ENCODE measurements around the gene CELSR1. TPM values are rescaled to one million over a fixed set of nuclear protein-coding genes. Genes with fewer than 3 reads are reported as not detected.

The CELSR1 gene
- total and polyA plus RNA-seq, 5 experiments from 2014 or later, result 0.19 to 1.2 (median 0.66) TPM

DNA sequence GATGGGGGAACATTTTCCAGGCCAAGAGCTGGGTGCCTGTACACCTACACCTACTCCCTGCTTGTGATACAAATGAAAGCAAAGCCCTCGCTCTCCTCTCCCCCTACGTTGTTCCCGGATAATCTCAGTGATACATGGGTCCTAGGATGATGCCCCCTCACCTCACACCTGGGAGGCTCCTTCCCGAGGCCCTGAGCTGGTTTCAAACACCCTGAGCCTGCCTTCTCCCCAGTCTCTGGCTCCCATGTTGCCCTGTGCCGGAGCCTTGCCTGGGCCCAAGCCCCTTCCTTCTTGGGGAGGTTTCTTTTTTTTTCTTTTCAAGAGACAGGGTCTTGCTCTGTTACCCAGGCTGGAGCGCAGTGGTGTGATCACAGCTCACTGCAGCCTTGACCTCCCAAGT lies 178.7 kb downstream of the CELSR1 start:
- POLR2A ChIA-PET, result no interaction called here
- no peaks in the 10 kb centered on the region for H3K27me3 Mint-ChIP-seq
- peak overlapping the region in 3 of 10 donors; percentile 29 to 64 (median 48) for H3K27ac Mint-ChIP-seq
- H3K4me3 Mint-ChIP-seq, result no peak overlapping the region
- H3K9me3 Mint-ChIP-seq, result peaks cover 0 to 13% (median 6%) of the 10 kb centered on the region in 9 donors
- DNase-seq, result no peak
- peaks cover 0 to 9% (median 4%) of the 10 kb centered on the region in 4 donors for H3K4me1 Mint-ChIP-seq
- no peak for ATAC-seq
- peaks cover 0 to 17% (median 5%) of the 10 kb centered on the region in 3 donors for H3K36me3 Mint-ChIP-seq

GRCh38 chr22:46357711-46358520 lies 179.5 kb downstream of the CELSR1 start:
- no peak for ATAC-seq
- Mint-ChIP-seq H3K4me3 (no peak overlapping the region), H3K27ac (peak overlapping the region in 1 of 10 donors; percentile 64), H3K36me3 (peaks cover 0 to 23% (median 5%) of the 10 kb centered on the region in 3 donors), H3K4me1 (peaks cover 0 to 12% (median 4%) of the 10 kb centered on the region in 4 donors), H3K27me3 (no peaks in the 10 kb centered on the region), H3K9me3 (peaks cover 0 to 13% (median 6%) of the 10 kb centered on the region in 9 donors)
- DNase-seq, result no peak
- POLR2A ChIA-PET, result no interaction called here

DNA sequence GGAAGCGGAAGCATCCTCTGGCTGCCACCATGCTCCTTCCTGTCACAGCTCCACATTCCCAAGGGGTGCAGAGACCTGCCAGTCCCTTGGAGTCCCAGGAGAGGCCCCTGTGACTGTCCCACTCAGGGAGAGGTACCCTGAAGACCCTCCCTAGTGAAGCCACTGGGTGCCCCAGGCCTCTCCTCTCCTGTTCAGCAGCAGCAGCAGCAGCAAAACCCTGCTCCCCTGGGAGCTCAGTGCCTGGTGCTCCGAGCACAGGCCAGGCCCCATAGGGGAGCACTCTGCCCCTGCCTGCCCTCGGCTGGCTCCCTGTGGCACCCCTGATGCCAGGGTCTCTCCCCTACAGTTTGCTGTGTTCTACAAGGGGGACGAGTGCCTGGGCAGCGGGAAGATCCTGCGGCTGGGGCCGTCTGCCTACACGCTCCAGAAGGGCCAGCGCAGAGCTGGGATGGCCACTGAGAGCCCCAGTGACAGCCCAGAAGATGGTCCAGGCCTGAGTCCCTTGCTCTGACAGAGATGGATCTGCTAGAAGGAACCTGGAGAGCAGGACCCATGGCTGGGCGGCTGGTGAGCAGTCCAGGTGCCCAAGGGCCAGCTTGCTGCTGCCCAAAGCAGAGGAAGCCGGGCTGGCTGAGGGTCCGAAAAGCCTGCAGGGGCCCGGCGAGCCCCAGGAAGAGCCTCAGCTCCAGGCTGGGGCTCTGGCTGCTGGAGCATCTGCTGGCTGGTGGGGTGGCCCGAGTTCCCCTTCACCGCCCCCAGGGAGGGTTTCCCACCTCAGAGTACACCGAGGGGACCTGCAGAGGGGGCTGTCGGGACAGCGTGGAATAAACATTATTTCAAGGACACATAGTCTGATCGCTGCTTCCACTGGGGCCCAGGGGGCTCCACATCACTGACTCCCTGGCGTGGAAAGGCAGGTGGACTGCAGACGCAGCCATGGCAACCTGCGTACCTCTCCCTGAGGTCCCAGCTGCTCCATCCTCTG lies 180.6 kb downstream of the CELSR1 start:
- no peak for DNase-seq
- H3K9me3 Mint-ChIP-seq, result peaks cover 0 to 10% (median 6%) of the 10 kb centered on the region in 9 donors
- no peaks in the 10 kb centered on the region for H3K27me3 Mint-ChIP-seq
- peaks cover 0 to 10% (median 2%) of the 10 kb centered on the region in 4 donors for H3K4me1 Mint-ChIP-seq
- ATAC-seq, result no peak
- peaks cover 4 to 35% (median 5%) of the 10 kb centered on the region in 3 donors for H3K36me3 Mint-ChIP-seq
- H3K4me3 Mint-ChIP-seq, result no peak overlapping the region
- H3K27ac Mint-ChIP-seq, result no peak overlapping the region
- POLR2A ChIA-PET, result no interaction called here

DNA sequence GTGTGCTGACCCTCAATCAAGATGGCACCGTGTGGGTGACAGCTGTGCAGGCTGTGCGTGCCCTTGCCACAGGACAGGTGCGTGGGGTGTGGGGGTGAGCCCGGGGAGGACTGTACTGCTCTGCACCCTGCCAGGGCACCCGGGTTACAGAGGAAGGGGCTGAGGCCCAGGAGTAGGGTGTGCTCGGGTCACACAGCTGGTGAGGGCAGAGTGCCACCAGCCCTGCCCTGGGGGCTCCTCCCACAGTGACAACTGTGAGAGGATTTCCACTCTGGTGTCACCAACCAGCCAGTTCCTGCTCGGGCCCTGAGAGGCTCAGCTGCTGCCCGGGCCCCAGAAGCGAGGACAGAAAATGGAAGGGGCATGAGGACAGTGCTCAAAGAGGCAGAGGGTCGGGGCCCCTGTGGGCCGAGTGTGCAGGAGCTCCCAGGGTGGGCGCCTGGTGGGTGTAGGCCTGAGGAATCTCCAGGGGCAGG lies 181.4 kb downstream of the CELSR1 start:
- peaks cover 0 to 10% (median 2%) of the 10 kb centered on the region in 4 donors for H3K4me1 Mint-ChIP-seq
- H3K4me3 Mint-ChIP-seq, result no peak overlapping the region
- peaks cover 0 to 9% (median 6%) of the 10 kb centered on the region in 9 donors for H3K9me3 Mint-ChIP-seq
- H3K27me3 Mint-ChIP-seq, result no peaks in the 10 kb centered on the region
- H3K27ac Mint-ChIP-seq, result no peak overlapping the region
- DNase-seq (no peak), ATAC-seq (no peak)
- H3K36me3 Mint-ChIP-seq, result peaks cover 4 to 42% (median 5%) of the 10 kb centered on the region in 3 donors
- POLR2A ChIA-PET, result no interaction called here

- POLR2A ChIA-PET, result no interaction called here
- Mint-ChIP-seq H3K27ac (peak overlapping the region in 4 of 10 donors; percentile 2 to 48 (median 38)), H3K9me3 (peaks cover 0 to 8% (median 3%) of the 10 kb centered on the region in 9 donors), H3K4me1 (peaks cover 0 to 11% (median 2%) of the 10 kb centered on the region in 4 donors), H3K27me3 (no peaks in the 10 kb centered on the region), H3K4me3 (no peak overlapping the region), H3K36me3 (peaks cover 3 to 46% (median 6%) of the 10 kb centered on the region in 3 donors)
- DNase-seq (peak; percentile 16 to 75 (median 49)), ATAC-seq (peak; percentile 50 to 51)
These were observed 181.9 kb downstream of the CELSR1 start for GRCh38 chr22:46355369-46355995.

DNA sequence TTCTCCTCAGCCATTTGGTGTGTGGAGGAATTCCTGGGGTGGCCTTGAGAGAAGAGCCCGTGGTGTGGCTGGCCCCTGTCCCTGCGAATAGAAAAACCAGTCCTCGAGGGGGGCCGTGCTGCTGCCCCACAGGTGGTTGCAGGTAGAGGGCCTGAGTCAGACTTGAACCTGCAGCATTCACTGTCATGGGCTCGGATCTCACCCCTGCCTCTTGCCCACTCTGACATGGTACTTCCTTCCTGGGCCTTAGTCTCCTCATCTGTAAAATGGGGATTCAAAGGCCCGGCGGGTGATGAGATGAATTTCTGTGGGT lies 182.5 kb downstream of the CELSR1 start:
- peaks cover 0 to 51% (median 8%) of the 10 kb centered on the region in 3 donors for H3K36me3 Mint-ChIP-seq
- no peak overlapping the region for H3K27ac Mint-ChIP-seq

GRCh38 chr22:46354176-46354992 lies 183.0 kb downstream of the CELSR1 start:
- H3K36me3 Mint-ChIP-seq, result peaks cover 0 to 57% (median 11%) of the 10 kb centered on the region in 3 donors
- H3K27ac Mint-ChIP-seq, result no peak overlapping the region
- H3K4me3 Mint-ChIP-seq, result no peak overlapping the region
- peaks cover 0 to 9% (median 2%) of the 10 kb centered on the region in 4 donors for H3K4me1 Mint-ChIP-seq
- no peaks in the 10 kb centered on the region for H3K27me3 Mint-ChIP-seq
- no peaks in the 10 kb centered on the region for H3K9me3 Mint-ChIP-seq
- no peak for ATAC-seq
- DNase-seq, result no peak
- POLR2A ChIA-PET, result no interaction called here

More for the DNA sequence above, 182.5 kb downstream of the CELSR1 start:
- Mint-ChIP-seq H3K9me3 (peaks cover 0 to 2% (median 0%) of the 10 kb centered on the region in 9 donors), H3K4me1 (peaks cover 0 to 9% (median 2%) of the 10 kb centered on the region in 4 donors), H3K27me3 (no peaks in the 10 kb centered on the region), H3K4me3 (no peak overlapping the region)
- DNase-seq (no peak), ATAC-seq (no peak)
- POLR2A ChIA-PET, result no interaction called here

GRCh38 chr22:46353483-46354105 lies 183.8 kb downstream of the CELSR1 start:
- peaks cover 0 to 9% (median 2%) of the 10 kb centered on the region in 4 donors for H3K4me1 Mint-ChIP-seq
- no peak overlapping the region for H3K4me3 Mint-ChIP-seq
- ATAC-seq (no peak), DNase-seq (no peak)
- no peaks in the 10 kb centered on the region for H3K27me3 Mint-ChIP-seq
- POLR2A ChIA-PET, result no interaction called here
- H3K36me3 Mint-ChIP-seq, result peaks cover 0 to 65% (median 15%) of the 10 kb centered on the region in 3 donors
- H3K27ac Mint-ChIP-seq, result no peak overlapping the region
- H3K9me3 Mint-ChIP-seq, result no peaks in the 10 kb centered on the region

- Mint-ChIP-seq H3K27ac (no peak overlapping the region), H3K27me3 (no peaks in the 10 kb centered on the region), H3K36me3 (peaks cover 0 to 72% (median 15%) of the 10 kb centered on the region in 3 donors), H3K4me3 (no peak overlapping the region), H3K4me1 (peaks cover 0 to 9% (median 2%) of the 10 kb centered on the region in 4 donors), H3K9me3 (no peaks in the 10 kb centered on the region)
- no peak for ATAC-seq
- POLR2A ChIA-PET, result no interaction called here
- DNase-seq, result no peak
These were observed 184.6 kb downstream of the CELSR1 start for GRCh38 chr22:46352691-46353386.

DNA sequence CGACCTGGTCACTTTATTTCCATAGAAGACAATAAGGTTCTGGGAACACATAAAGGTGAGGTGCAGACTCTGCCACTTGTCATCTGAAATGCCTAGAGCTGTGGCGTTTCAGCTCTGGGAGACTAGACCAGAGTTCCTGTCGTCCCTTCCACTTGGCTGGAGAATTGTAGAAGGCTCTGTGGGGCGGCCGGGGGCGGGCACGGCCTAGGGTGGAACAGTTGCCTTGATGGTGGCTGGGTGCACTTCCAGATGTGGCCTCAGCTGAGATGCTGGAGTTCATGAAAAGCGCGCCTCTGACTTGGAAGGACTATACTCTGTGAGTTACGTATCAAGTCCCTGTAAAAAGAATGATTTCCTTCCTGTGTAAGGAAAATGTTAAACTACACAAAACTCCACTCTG lies 185.1 kb downstream of the CELSR1 start:
- Mint-ChIP-seq H3K4me1 (peaks cover 0 to 9% (median 2%) of the 10 kb centered on the region in 4 donors), H3K27ac (no peak overlapping the region), H3K9me3 (no peaks in the 10 kb centered on the region), H3K27me3 (no peaks in the 10 kb centered on the region), H3K4me3 (no peak overlapping the region), H3K36me3 (peaks cover 0 to 74% (median 15%) of the 10 kb centered on the region in 3 donors)
- POLR2A ChIA-PET, result no interaction called here
- no peak for ATAC-seq
- no peak for DNase-seq

GRCh38 chr22:46351767-46352166 lies 185.7 kb downstream of the CELSR1 start:
- DNase-seq, result peak in 1 of 10 donors; percentile 30
- no peaks in the 10 kb centered on the region for H3K9me3 Mint-ChIP-seq
- H3K27me3 Mint-ChIP-seq, result no peaks in the 10 kb centered on the region
- H3K36me3 Mint-ChIP-seq, result peaks cover 0 to 76% (median 15%) of the 10 kb centered on the region in 3 donors
- POLR2A ChIA-PET, result no interaction called here
- no peak for ATAC-seq
- no peak overlapping the region for H3K4me3 Mint-ChIP-seq
- H3K4me1 Mint-ChIP-seq, result peaks cover 0 to 9% (median 2%) of the 10 kb centered on the region in 4 donors
- peak overlapping the region in 1 of 10 donors; percentile 80 for H3K27ac Mint-ChIP-seq

Measured in naive thymus-derived CD8-positive, alpha-beta T cell (primary cell).